HG03025 (cell line): ENCODE data around the gene ADSL.

Source experiments
- ATAC-seq: cut with Tn5 transposase; IDR thresholded peaks from one replicate; pipeline ENCODE4 v1.9.1; 2021; ENCODE audit warnings: mild to moderate bottlenecking, moderate library complexity; ENCODE audit not compliant: unreplicated experiment, low FRiP score

The ADSL gene

GRCh38 chr22:40433416-40434090 is 87.3 kb downstream of the ADSL start:
- no peak for ATAC-seq

GRCh38 chr22:40434106-40434505 is 87.8 kb downstream of the ADSL start:
- no peak for ATAC-seq

- no peak for ATAC-seq
These were observed 88.4 kb downstream of the ADSL start for GRCh38 chr22:40434745-40435144.

GRCh38 chr22:40436505-40437431 is 90.5 kb downstream of the ADSL start:
- peak; percentile 64 for ATAC-seq
